ENCODE data around the gene DNAJB6.

- TF ChIP-seq POLR2A (IDR thresholded peaks at IDR 0.05; ENCODE audit: low read depth, low read length): no peak
- TF ChIP-seq, protein P1, sequence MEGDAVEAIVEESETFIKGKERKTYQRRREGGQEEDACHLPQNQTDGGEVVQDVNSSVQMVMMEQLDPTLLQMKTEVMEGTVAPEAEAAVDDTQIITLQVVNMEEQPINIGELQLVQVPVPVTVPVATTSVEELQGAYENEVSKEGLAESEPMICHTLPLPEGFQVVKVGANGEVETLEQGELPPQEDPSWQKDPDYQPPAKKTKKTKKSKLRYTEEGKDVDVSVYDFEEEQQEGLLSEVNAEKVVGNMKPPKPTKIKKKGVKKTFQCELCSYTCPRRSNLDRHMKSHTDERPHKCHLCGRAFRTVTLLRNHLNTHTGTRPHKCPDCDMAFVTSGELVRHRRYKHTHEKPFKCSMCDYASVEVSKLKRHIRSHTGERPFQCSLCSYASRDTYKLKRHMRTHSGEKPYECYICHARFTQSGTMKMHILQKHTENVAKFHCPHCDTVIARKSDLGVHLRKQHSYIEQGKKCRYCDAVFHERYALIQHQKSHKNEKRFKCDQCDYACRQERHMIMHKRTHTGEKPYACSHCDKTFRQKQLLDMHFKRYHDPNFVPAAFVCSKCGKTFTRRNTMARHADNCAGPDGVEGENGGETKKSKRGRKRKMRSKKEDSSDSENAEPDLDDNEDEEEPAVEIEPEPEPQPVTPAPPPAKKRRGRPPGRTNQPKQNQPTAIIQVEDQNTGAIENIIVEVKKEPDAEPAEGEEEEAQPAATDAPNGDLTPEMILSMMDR (IDR thresholded peaks at IDR 0.05; ENCODE audit: extremely low read depth in 1 of 2, insufficient read depth in 1 of 2, low read depth in 1 of 2, low read length in 2 of 2): no peak
- no peak for TF ChIP-seq FOS (IDR thresholded peaks at IDR 0.05; ENCODE audit: borderline replicate concordance, insufficient read depth, low read length)
- TF ChIP-seq EZH2 (IDR thresholded peaks at IDR 0.05; ENCODE audit: borderline replicate concordance, low read depth, low read length, severe bottlenecking): no peak
- TF ChIP-seq POLR2AphosphoS5 (IDR thresholded peaks at IDR 0.05; ENCODE audit: insufficient read depth, low read depth, low read length): no peak
- no peak for TF ChIP-seq MAX (IDR thresholded peaks at IDR 0.05; ENCODE audit: insufficient read depth, insufficient read length)
- TF ChIP-seq JUN (IDR thresholded peaks at IDR 0.05; ENCODE audit: borderline replicate concordance, insufficient read depth, insufficient read length, low read depth): no peak
- TF ChIP-seq GATA2 (IDR thresholded peaks at IDR 0.05; ENCODE audit: insufficient read depth, insufficient read length, low read depth, low read length): no peak
- no peak for TF ChIP-seq MYC (IDR thresholded peaks at IDR 0.05; ENCODE audit: low read depth, low read length)
Measured at GRCh38 chr7:157403646-157404401, 67.0 kb downstream of the DNAJB6 start.
